Dendritic cell treated with granulocyte-macrophage colony-stimulating factor and Interleukin-4, amounts not matched to agents 40 ng/mL and 50 ng/mL, for 4 days (primary cell): ENCODE measurements around the gene EFS.
"Not testable (repeated sequence)": the region's sequence is repeated elsewhere in the genome, so short reads cannot be mapped to it uniquely, and the experiment has no call there.

ENCODE experiments used
- H3K27ac Mint-ChIP-seq: one replicate; pipeline ENCODE4 v1.8.0; 2022; ENCODE audit warnings: mild to moderate bottlenecking, mixed read lengths
- H3K27me3 Mint-ChIP-seq: one replicate; pipeline ENCODE4 v1.8.0; 2022; ENCODE audit warnings: mild to moderate bottlenecking, mixed read lengths
- H3K36me3 Mint-ChIP-seq: one replicate; pipeline ENCODE4 v1.8.0; 2022; ENCODE audit warnings: low read depth, mixed read lengths
- H3K4me1 Mint-ChIP-seq: one replicate; pipeline ENCODE4 v1.8.0; 2022; ENCODE audit warnings: low read depth, mixed read lengths
- H3K4me3 Mint-ChIP-seq: one replicate; pipeline ENCODE4 v1.8.0; 2022; ENCODE audit warnings: mild to moderate bottlenecking, moderate library complexity, mixed read lengths
- H3K9me3 Mint-ChIP-seq: one replicate; pipeline ENCODE4 v1.8.0; 2022; ENCODE audit warnings: mixed read lengths
- intact Hi-C: fragments of 100-400 bp; cut with micrococcal nuclease; formaldehyde crosslinking; loops from one replicate; pipeline ENCODE4 v1.15.0; 2022

EFS gene

DNA sequence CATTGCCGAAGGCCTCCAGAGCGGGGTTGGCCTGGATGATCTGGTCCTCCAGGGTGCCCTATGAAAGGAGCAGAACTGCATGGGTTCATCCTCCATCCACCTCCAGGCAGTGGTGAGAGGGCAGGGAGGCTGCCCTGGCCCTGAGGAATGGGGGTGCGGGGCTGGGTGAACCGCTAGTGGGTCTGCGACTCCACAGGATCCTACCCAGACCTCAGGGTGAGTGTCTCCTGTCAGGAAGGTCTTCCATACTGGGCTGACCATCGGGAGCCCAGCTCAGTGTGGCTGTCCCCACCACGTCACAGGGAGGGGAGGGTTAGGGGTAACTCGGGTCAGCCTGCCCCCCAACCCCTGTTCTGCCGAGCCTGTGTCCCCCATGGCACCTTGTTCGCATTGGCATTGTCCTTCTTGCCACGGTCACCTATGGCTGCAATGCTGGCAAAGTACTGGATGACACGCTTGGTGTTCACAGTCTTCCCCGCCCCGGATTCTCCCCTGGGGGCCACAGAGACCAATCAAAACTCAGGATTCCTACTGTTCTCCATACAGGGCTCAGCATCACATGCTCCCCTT is 39.4 kb upstream of the EFS start:
- Mint-ChIP-seq H3K27me3 (peaks cover 1% of the 10 kb centered on the region), H3K4me1 (peaks cover 15% of the 10 kb centered on the region), H3K36me3 (no peaks in the 10 kb centered on the region), H3K27ac (no peak overlapping the region), H3K9me3 (no peaks in the 10 kb centered on the region), H3K4me3 (no peak overlapping the region)
- intact Hi-C loops: no loop called here

DNA sequence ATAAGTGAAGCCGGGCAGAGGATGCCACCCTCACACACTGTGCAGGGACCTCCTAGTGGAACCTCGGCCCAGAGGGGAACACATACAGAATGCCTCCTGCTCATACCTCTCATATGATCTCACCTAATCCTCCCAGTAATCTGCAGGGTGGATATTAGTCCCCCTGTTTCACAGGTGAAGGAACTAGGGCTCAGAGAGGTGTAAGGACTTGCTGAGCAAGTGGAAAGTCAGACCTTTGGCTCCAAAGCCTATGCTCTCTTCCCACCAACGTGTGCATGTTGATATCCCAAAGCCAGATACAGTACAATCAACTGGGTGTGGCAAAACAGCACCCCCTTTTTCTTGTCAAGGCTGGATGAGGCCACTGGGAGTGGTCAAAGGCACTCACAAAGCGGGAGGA is 38.9 kb upstream of the EFS start:
- H3K9me3 Mint-ChIP-seq: no peaks in the 10 kb centered on the region
- peaks cover 1% of the 10 kb centered on the region for H3K27me3 Mint-ChIP-seq
- H3K27ac Mint-ChIP-seq: no peak overlapping the region
- H3K4me1 Mint-ChIP-seq: peaks cover 15% of the 10 kb centered on the region
- no peaks in the 10 kb centered on the region for H3K36me3 Mint-ChIP-seq
- intact Hi-C loops: no loop called here
- no peak overlapping the region for H3K4me3 Mint-ChIP-seq

DNA sequence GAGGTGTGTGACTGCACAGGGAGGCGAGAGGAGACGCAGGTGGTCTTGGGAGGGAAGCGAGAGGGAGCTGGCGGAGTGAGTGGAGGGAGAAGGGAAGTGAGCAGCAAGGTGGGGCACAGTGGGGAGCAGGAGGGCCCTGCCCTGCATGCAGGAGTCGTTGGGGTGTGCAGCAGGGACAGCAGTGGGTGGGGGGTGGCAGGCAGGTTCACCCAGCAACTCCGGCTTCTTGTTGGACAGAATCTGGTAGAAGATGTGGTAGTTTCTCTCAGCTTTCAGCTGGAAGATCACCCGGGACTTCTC is 38.1 kb upstream of the EFS start:
- no peak overlapping the region for H3K4me3 Mint-ChIP-seq
- no peaks in the 10 kb centered on the region for H3K9me3 Mint-ChIP-seq

DNA sequence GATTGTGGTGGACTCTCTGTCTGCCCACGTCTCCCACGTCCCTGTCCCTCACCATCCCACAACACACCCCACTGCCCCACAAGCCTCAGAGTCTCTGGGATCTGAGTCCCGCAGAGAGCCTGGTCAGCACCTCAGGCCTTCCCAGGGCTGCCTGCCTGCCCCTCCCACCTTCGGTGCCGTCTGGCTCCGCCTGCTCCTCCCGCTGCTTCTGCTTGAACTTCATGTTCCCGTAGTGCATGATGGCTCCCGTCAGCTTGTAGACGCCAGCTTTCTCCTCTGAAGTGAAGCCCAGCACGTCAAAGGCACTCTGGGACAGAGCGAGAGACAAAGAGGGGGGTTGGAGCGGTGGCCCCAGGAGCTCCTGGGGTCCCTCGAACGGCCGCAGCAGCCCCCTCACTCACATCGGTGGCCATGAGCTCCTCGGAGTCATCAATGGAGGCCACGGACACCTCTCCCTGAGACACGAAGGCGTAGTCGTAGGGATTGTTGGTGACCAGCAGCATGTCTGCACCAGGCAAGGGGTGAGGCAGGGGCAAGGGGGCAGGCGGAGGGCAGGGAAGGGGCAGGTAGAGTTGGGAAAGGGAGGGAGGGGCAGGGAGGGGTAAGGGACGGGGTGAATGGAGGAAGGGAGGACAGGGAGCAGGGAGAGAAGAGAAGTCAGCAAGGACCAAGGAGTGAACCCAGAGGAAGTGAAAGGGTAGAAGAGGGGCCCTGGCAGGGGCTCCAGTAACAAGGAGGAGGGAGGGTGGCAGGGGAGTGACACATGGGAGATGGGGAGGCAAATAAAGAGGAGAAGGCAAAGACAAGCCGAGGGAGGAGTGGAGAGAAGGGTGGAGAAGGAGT is 37.5 kb upstream of the EFS start:
- no peaks in the 10 kb centered on the region for H3K36me3 Mint-ChIP-seq
- H3K27ac Mint-ChIP-seq: no peak overlapping the region
- intact Hi-C loops: no loop called here
- H3K9me3 Mint-ChIP-seq: no peaks in the 10 kb centered on the region
- H3K4me1 Mint-ChIP-seq: peaks cover 15% of the 10 kb centered on the region
- H3K4me3 Mint-ChIP-seq: no peak overlapping the region
- H3K27me3 Mint-ChIP-seq: no peaks in the 10 kb centered on the region

More for the DNA sequence above, 38.1 kb upstream of the EFS start:
- no peak overlapping the region for H3K27ac Mint-ChIP-seq
- H3K4me1 Mint-ChIP-seq: peaks cover 15% of the 10 kb centered on the region
- intact Hi-C loops: no loop called here
- no peaks in the 10 kb centered on the region for H3K27me3 Mint-ChIP-seq
- no peaks in the 10 kb centered on the region for H3K36me3 Mint-ChIP-seq

DNA sequence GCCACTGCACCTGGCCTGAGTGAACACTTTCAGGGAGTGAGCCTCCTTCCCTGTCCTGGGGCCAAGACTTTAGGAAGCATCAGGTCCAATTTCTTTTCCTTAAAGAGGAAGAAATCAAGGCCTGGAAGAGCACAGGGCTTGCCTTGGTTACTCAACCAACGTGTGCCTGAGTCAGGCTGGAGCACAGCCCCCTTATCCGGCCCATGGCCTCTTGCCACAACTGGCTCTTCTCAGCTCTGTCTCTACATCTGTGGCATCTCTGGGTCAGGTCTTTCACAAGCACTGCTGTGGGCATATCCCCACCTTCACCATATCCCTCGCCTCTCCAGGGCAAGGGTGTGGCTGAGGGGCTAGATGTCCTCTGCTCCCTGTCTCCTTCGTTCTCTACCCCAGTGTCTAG is 36.3 kb upstream of the EFS start:
- intact Hi-C loops: no loop called here
- H3K27ac Mint-ChIP-seq: no peak overlapping the region
- H3K27me3 Mint-ChIP-seq: no peaks in the 10 kb centered on the region
- H3K9me3 Mint-ChIP-seq: no peaks in the 10 kb centered on the region
- no peaks in the 10 kb centered on the region for H3K36me3 Mint-ChIP-seq
- H3K4me1 Mint-ChIP-seq: peaks cover 15% of the 10 kb centered on the region
- H3K4me3 Mint-ChIP-seq: no peak overlapping the region

DNA sequence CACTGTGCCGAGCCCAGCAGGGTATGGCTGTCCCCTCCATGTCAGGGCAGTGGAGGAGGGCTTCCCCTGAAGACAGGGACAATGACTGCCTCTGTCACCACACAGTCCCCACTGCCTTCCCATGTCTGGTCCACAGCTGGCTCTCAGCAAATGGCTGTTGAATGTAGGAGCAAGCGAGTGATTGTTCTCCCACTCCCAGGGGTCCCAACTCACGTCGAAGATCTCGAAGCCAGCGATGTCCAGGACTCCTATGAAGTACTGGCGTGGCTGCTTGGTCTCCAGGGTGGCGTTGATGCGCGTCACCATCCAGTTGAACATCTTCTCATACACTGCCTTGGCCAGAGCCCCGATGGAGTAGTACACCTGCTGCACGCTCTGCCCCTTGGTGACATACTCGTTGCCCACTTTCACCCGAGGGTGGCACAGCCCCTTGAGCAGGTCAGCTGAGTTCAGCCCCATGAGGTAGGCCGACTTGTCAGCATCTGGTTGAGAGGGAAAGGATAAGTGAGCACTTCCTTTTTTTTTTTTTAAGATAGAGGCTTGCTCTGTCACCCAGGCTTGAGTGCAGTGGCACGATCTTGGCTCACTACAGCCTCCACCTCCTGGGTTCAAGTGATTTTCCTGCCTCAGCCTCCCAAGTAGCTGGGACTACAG is 35.7 kb upstream of the EFS start:
- H3K9me3 Mint-ChIP-seq, H3K27me3 Mint-ChIP-seq, H3K27ac Mint-ChIP-seq, H3K4me3 Mint-ChIP-seq, intact Hi-C loops, H3K36me3 Mint-ChIP-seq: not testable (repeated sequence)
- H3K4me1 Mint-ChIP-seq: peaks cover 15% of the 10 kb centered on the region

DNA sequence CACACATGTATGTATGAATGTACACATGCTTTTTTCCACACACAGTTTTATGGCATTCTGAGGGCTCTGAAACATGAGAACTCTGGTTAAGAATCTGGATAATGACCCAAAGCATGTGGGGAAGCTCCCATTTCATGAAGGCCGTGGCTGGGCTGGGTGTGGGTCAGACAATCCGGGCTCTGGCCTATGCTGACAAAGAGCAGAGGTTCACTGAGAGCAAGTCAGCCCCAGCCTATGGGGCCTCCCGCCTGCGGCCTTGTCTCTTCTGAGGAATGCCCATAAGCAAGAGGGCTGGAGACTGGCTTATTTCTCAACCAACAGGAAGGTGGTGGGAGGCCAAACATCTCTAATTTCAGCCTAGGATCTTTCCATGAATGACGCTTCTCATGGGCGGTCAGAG is 34.6 kb upstream of the EFS start:
- no peak overlapping the region for H3K27ac Mint-ChIP-seq

DNA sequence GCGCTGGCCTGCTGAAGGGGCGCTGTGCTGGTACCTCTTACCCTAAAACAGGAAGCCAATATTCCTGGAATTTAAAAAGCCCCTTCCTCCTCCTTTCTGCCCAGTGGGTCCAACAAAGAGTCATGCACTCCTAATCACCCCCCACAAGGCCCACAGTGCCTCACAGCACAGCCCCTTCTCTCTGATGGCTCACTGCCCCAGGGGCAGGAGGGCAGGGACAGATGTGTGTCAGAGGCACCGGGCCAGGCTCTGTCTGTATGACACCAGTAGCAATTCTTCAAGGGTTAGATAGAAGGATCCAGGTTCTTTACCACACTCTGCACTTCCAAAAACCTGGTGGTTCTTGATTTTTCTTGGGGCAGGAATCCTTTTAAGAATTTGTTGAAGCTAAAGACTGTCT is 34.2 kb upstream of the EFS start:
- intact Hi-C loops: no loop called here
- H3K27ac Mint-ChIP-seq: no peak overlapping the region
- H3K4me1 Mint-ChIP-seq: peaks cover 15% of the 10 kb centered on the region
- H3K9me3 Mint-ChIP-seq: no peaks in the 10 kb centered on the region
- no peak overlapping the region for H3K4me3 Mint-ChIP-seq
- no peaks in the 10 kb centered on the region for H3K36me3 Mint-ChIP-seq
- H3K27me3 Mint-ChIP-seq: no peaks in the 10 kb centered on the region

More for the DNA sequence above, 34.6 kb upstream of the EFS start:
- intact Hi-C loops: no loop called here
- H3K4me3 Mint-ChIP-seq: no peak overlapping the region
- H3K27me3 Mint-ChIP-seq: no peaks in the 10 kb centered on the region
- H3K36me3 Mint-ChIP-seq: no peaks in the 10 kb centered on the region
- H3K9me3 Mint-ChIP-seq: no peaks in the 10 kb centered on the region
- peaks cover 15% of the 10 kb centered on the region for H3K4me1 Mint-ChIP-seq

DNA sequence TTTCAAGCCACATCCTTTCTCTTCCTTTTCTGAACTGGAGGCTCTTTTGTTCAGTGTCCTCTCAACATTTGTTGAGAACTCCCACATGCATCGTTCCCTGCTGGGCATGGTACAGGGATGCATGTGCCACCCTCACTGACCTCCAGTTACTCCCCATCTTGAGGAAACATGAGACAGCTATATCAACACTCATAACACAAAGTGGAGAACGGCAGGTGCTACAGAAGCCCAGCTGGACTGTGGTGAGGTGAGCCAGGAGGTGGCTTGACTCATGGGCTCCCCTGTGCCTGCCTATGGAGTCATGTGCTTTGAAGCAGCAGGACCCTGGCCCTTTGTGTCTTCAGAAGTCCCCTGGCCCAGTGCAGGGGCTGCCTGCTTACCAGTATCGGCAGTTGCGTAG is 33.4 kb upstream of the EFS start:
- Mint-ChIP-seq H3K4me3 (no peak overlapping the region), H3K4me1 (peaks cover 15% of the 10 kb centered on the region), H3K27ac (no peak overlapping the region), H3K27me3 (peaks cover 2% of the 10 kb centered on the region), H3K9me3 (no peaks in the 10 kb centered on the region), H3K36me3 (no peaks in the 10 kb centered on the region)
- intact Hi-C loops: no loop called here

DNA sequence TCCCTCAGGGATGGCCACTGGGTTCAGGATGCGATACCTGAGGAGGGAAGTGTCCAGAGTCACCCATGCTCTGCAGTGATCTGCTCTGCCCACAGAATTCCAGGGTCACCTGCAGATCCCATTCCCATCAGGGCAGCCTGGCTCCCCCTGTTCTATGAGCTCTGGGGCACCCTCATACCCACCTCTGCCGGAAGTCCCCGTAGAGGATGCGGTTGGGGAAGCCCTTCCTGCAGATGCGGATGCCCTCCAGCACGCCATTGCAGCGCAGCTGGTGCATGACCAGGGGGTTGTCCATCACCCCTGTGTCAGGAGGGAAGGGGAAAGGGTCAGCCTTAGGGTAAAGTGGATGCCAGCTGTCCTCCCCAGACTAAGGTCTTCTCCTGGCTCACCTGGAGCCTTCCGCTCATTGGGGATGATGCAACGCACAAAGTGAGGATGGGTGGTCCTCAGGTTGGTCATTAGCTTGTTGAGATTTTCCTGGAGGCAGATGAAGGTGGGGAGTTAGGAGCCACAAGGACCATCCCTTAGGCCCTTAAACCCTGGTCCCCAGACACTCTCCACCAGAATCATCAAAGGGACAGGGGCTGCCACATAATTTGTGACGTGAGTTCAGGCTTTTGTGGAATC is 31.9 kb upstream of the EFS start:
- Mint-ChIP-seq H3K27me3 (peaks cover 3% of the 10 kb centered on the region), H3K4me1 (peaks cover 5% of the 10 kb centered on the region), H3K27ac (no peak overlapping the region), H3K4me3 (no peak overlapping the region), H3K9me3 (no peaks in the 10 kb centered on the region), H3K36me3 (no peaks in the 10 kb centered on the region)
- intact Hi-C loops: no loop called here

DNA sequence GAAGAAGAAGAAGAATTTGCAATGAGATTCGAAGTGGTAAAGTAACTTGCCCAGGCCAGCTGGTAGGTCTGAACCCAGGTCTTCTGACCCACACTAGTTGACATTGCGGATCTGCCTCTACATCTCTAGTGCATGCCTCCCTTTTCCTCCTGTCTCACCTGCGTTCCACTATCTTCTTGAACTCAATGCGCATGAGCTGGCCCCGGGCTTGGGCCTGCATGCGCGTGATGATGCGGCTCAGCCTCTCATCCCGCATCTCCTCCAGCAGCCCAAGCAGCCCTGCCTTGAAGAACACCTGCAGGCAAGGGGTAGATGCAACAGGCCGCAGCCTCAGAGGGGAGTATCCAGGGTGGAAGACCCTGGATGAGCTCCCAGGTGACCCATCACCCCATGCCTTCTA is 31.2 kb upstream of the EFS start:
- no peaks in the 10 kb centered on the region for H3K36me3 Mint-ChIP-seq
- no peaks in the 10 kb centered on the region for H3K9me3 Mint-ChIP-seq
- intact Hi-C loops: no loop called here
- no peaks in the 10 kb centered on the region for H3K4me1 Mint-ChIP-seq
- no peak overlapping the region for H3K27ac Mint-ChIP-seq
- H3K4me3 Mint-ChIP-seq: no peak overlapping the region
- peaks cover 3% of the 10 kb centered on the region for H3K27me3 Mint-ChIP-seq

DNA sequence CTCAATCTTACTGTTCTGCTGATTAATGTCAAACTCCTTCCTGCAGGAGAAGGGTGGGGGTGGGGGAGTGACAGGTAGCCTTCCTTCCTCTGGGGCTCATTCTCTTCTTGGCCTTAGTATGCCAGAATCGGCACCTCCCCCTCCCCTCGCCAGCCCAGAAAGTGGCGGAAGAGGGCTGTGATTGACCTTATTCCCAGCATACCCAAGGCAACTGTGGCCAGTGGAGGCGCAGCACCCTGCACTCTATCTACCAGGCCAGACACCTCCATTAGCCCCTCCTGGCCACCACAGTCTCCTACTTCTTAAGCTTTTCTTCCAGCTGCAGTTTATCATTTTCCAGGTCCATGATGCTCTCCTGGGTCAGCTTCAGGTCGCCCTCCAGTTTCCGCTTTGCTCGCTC is 27.6 kb upstream of the EFS start:
- Mint-ChIP-seq H3K4me3 (no peak overlapping the region), H3K9me3 (no peaks in the 10 kb centered on the region), H3K27ac (no peak overlapping the region), H3K36me3 (no peaks in the 10 kb centered on the region), H3K27me3 (peaks cover 6% of the 10 kb centered on the region), H3K4me1 (no peaks in the 10 kb centered on the region)
- intact Hi-C loops: no loop called here

DNA sequence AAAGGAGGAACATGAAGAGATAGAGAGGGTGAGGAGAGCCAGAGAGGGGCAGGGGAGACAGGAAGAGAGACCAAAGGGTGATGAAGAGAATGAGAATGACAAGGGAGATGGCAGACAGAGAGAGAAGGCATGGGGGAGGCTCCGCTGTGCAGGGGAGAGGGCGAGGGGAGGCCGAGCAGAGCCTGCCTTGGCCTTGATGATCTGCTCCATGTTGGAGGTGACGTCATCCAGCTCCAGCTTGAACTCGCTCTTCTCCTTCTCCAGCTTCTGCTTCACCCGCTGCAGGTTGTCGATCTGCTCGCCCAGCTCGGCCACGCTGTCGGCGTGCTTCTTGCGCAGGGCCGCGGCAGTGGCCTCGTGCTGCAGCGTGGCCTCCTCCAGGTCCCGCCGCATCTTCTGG is 24.9 kb upstream of the EFS start:
- H3K9me3 Mint-ChIP-seq, H3K4me1 Mint-ChIP-seq, H3K4me3 Mint-ChIP-seq, H3K36me3 Mint-ChIP-seq, H3K27ac Mint-ChIP-seq, H3K27me3 Mint-ChIP-seq, intact Hi-C loops: not testable (repeated sequence)

DNA sequence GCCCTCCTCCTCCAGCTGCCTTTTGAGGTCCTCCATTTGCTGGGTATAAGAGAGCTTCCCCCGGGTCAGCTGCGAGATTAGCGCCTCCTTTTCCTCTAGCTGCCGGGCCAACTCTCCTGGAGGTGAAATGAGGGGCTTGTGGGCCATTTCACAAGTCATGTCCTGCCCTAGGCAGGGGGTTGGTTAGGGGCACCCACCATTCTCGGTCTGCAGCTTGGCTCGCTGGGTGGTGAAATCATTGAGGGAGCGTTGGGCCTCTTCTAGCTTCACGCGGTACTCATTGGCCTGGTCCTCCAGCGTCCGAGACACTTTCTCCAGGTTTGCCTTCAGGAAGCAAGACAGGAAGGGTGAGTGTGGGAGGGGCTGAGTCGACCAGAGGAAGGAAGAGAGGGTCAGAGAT is 24.4 kb upstream of the EFS start:
- Mint-ChIP-seq H3K27me3 (peaks cover 6% of the 10 kb centered on the region), H3K27ac (no peak overlapping the region), H3K36me3 (no peaks in the 10 kb centered on the region), H3K9me3 (no peaks in the 10 kb centered on the region), H3K4me1 (no peaks in the 10 kb centered on the region), H3K4me3 (no peak overlapping the region)
- intact Hi-C loops: no loop called here
